Stimulated activated CD8-positive, alpha-beta memory T cell treated with anti-CD3 and anti-CD28 coated beads, Interleukin-4, amount 100 ng/mL, for 4 hours (primary cell): ENCODE data around the gene OR1K1.

Experiments used
- DNase-seq, 2 donors: peaks; one replicate each; pipeline ENCODE4 v3.0.0-alpha.2; 2020; ENCODE audit warnings: low read depth in 2 of 2, low spot score in 1 of 2

OR1K1 gene

GRCh38 chr9:122848256-122848943 is 48.5 kb downstream of the OR1K1 start:
- DNase-seq = no peak
